Measurements from ENCODE around the gene SAPCD2.

The SAPCD2 gene

DNA sequence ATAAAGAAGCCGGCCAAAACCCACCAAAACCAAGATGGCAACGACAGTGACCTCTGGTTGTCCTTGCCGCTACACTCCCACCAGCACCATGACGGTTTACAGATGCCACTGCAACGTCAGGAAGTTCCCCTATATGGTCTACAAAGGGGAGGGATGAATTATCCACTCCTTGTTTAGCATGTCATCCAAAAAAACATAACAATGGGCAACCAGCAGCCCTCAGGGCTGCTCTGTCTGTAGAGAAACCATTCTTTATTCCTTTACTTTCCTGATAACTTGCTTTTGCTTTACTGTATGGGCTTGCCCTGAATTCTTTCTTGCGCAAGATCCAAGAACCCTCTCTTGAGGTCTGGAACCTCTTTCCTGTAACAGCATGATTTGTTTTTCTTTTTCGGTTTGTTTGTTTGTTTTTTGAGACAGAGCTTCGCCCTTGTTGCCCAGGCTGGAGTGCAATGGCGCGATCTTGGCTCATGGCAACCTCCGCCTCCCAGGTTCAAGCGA lies 5.0 kb upstream of the SAPCD2 start (continued):
- TF ChIP-seq, protein P1, sequence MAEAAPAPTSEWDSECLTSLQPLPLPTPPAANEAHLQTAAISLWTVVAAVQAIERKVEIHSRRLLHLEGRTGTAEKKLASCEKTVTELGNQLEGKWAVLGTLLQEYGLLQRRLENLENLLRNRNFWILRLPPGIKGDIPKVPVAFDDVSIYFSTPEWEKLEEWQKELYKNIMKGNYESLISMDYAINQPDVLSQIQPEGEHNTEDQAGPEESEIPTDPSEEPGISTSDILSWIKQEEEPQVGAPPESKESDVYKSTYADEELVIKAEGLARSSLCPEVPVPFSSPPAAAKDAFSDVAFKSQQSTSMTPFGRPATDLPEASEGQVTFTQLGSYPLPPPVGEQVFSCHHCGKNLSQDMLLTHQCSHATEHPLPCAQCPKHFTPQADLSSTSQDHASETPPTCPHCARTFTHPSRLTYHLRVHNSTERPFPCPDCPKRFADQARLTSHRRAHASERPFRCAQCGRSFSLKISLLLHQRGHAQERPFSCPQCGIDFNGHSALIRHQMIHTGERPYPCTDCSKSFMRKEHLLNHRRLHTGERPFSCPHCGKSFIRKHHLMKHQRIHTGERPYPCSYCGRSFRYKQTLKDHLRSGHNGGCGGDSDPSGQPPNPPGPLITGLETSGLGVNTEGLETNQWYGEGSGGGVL (tag by site-specific recombination; IDR thresholded peaks at IDR 0.05): peak; percentile 74
- TF ChIP-seq ZNF266 (tag by site-specific recombination; IDR thresholded peaks at IDR 0.05; ENCODE audit: low read depth) (no peak), ZNF777 (tag by site-specific recombination; IDR thresholded peaks at IDR 0.05; ENCODE audit: borderline replicate concordance) (no peak), EGR2 (tag by site-specific recombination; IDR thresholded peaks at IDR 0.05; ENCODE audit: low read depth) (no peak), KLF10 (tag by site-specific recombination; IDR thresholded peaks at IDR 0.05) (no peak), ZNF138 (tag by site-specific recombination; IDR thresholded peaks at IDR 0.05; ENCODE audit: borderline replicate concordance) (no peak)

DNA sequence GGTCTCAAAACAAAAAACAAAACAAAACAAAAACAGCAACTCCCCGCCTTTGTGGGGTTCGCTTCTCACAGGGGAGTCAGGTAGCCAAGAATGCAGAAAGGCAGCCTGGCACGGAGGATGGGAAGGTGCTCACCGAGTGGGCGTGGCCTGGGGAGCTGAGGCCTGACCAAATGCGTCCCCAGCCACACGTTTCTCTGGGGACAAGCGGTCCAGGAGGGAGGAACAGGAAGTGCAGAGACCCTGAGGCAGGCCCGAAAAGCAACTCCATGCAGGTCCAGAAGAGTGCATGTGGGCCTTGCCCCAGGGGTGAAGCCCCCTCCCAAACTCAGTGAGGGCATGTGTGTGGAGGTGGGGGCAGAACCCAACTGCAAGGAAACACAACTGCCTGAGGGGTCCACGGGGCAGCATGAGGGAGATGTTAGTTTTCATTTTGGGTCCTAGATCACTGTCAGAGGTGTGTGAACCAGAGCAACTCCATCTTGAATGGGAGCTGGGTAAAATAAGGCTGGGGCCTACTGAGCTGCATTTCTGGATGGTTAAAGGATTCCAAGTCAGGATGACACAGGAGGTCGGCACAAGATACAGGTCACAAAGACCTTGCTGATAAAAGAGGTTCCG lies 4.4 kb upstream of the SAPCD2 start:
- CTCF ChIA-PET: interaction anchor here (0.7 to 1.2 kb wide), 5 partner anchors 9 to 260 kb away, joined by 3 to 8 read pairs (median 4); no protein-coding TSS in a partner anchor
- no peak overlapping the region for H3K27ac ChIP-seq (ENCODE audit: extremely low read depth, low read depth, low read length)

More for the DNA sequence above, 4.4 kb upstream of the SAPCD2 start:
- TF ChIP-seq YY1 (tag by site-specific recombination; IDR thresholded peaks at IDR 0.05) (0 out of 2 replicates have a peak, but pooled peaks have one; percentile 20), ZNF26 (tag by site-specific recombination; IDR thresholded peaks at IDR 0.05) (no peak), GFI1B (tag by site-specific recombination; IDR thresholded peaks at IDR 0.05) (no peak), KLF9 (tag by site-specific recombination; IDR thresholded peaks at IDR 0.05; ENCODE audit: low read depth) (peak; percentile 71), REST (tag by site-specific recombination; IDR thresholded peaks at IDR 0.05) (no peak)
- Histone ChIP-seq H3K4me1 (ENCODE audit: control insufficient read depth, insufficient read depth, low read length) (peaks cover 3% of the 10 kb centered on the region), H3K9me3 (ENCODE audit: control insufficient read depth, insufficient read depth, low read depth, low read length) (no peaks in the 10 kb centered on the region), H3K36me3 (ENCODE audit: control insufficient read depth in 2 of 2, insufficient read depth in 1 of 2, low read length in 2 of 2) (peaks cover 0 to 14% of the 10 kb centered on the region in 2 experiments; a peak in 1 of 3 replicates), H3K4me3 (ENCODE audit: low read depth, low read length) (no peak overlapping the region)
- POLR2A ChIA-PET: interaction anchor here (0.9 kb wide), 1 partner anchor 12 kb away, joined by 3 read pairs; the partner anchor contains the start of gene MAN1B1
